Fibroblast of lung (primary cell): ENCODE results near the gene MCM5.

Source experiments
- CTCF ChIP-seq, 2 donors: IDR thresholded peaks in 1 of 2; conservative IDR thresholded peaks in 1 of 2; 1 replicate in 1 of 2; 2 replicates in 1 of 2; pipeline ENCODE4 v1.5.1; 2011 to 2012; ENCODE audit warnings: low read length in 2 of 2, control low read depth in 1 of 2, inconsistent platforms in 1 of 2, low read depth in 1 of 2, mild to moderate bottlenecking in 1 of 2
- EZH2 ChIP-seq: IDR thresholded peaks from 2 replicates; pipeline ENCODE4 v1.5.1; 2012; ENCODE audit warnings: low read length, control low read depth, mild to moderate bottlenecking; ENCODE audit errors: missing control alignments

- no peak for TF ChIP-seq CTCF (conservative IDR thresholded peaks at IDR 0.05 in 1 of 2, IDR thresholded peaks at IDR 0.05 in 1 of 2; ENCODE audit: low read depth in 1 of 2, low read length in 2 of 2)
- TF ChIP-seq EZH2: no peak
Observed at GRCh38 chr22:35426801-35427140, 26.8 kb downstream of the MCM5 start.
